Endodermal cell (in vitro differentiated cells): Measurements from ENCODE around the gene CLEC16A. TPM values are rescaled to one million over a fixed set of nuclear protein-coding genes. Genes with fewer than 3 reads are reported as not detected.

ENCODE experiments used
- DNase-seq: peaks from one replicate; pipeline ENCODE4 v3.0.0-alpha.2; 2017
- H3K27ac ChIP-seq: 2 replicates; pipeline ENCODE4 v1.5.1; 2013; ENCODE audit warnings: mild to moderate bottlenecking, low read depth, low read length, moderate library complexity
- H3K27me3 ChIP-seq: 2 replicates; pipeline ENCODE4 v1.6.1; 2013; ENCODE audit warnings: mild to moderate bottlenecking, low read length, moderate library complexity; ENCODE audit not compliant: insufficient read depth, control insufficient read depth, poor library complexity, severe bottlenecking
- H3K36me3 ChIP-seq: 2 replicates; pipeline ENCODE4 v1.7.0; 2013; ENCODE audit warnings: mild to moderate bottlenecking, low read length, moderate library complexity; ENCODE audit not compliant: control insufficient read depth, insufficient read depth
- H3K4me1 ChIP-seq: one replicate; pipeline ENCODE4 v1.7.0; 2013; ENCODE audit warnings: low read length; ENCODE audit not compliant: control insufficient read depth, insufficient read depth
- H3K4me3 ChIP-seq: 2 replicates; pipeline ENCODE4 v1.5.1; 2013; ENCODE audit warnings: mild to moderate bottlenecking, low read length, moderate library complexity
- H3K9ac ChIP-seq: 2 replicates; pipeline ENCODE4 v1.6.1; 2013; ENCODE audit warnings: mild to moderate bottlenecking, low read length, moderate library complexity; ENCODE audit not compliant: poor library complexity, severe bottlenecking; ENCODE audit errors: extremely low read depth
- H3K9me3 ChIP-seq: 2 replicates; pipeline ENCODE4 v1.6.1; 2013; ENCODE audit warnings: mild to moderate bottlenecking, low read length, moderate library complexity; ENCODE audit not compliant: control insufficient read depth
- H3K27ac Mint-ChIP-seq: 2 replicates; pipeline ENCODE4 v1.8.0; 2020; ENCODE audit warnings: mixed read lengths
- H3K27me3 Mint-ChIP-seq: 2 replicates; pipeline ENCODE4 v1.8.0; 2021; ENCODE audit warnings: mild to moderate bottlenecking, mixed read lengths; ENCODE audit not compliant: insufficient read depth
- H3K36me3 Mint-ChIP-seq: 2 replicates; pipeline ENCODE4 v1.8.0; 2020; ENCODE audit warnings: low read depth, mixed read lengths
- H3K4me1 Mint-ChIP-seq: 2 replicates; pipeline ENCODE4 v1.8.0; 2020; ENCODE audit warnings: mixed read lengths
- H3K4me3 Mint-ChIP-seq: 2 replicates; pipeline ENCODE4 v1.8.0; 2020; ENCODE audit warnings: mild to moderate bottlenecking, moderate library complexity, mixed read lengths
- H3K9me3 Mint-ChIP-seq: 2 replicates; pipeline ENCODE4 v1.8.0; 2020; ENCODE audit warnings: mild to moderate bottlenecking, mixed read lengths
- CTCF ChIP-seq: fragments of 200-600 bp; sonication (generic); conservative IDR thresholded peaks from 2 replicates; pipeline ENCODE4 v1.5.0; 2021; ENCODE audit warnings: antibody characterized with exemption, mild to moderate bottlenecking
- WGBS, 2 experiments: methylation state at CpG; one replicate each; pipeline versions ENCODE4 v1.1.5 to v1.1.7; 2013; ENCODE audit warnings: missing lambda C conversion rate in 2 of 2, mixed read lengths in 1 of 2; ENCODE audit not compliant: insufficient coverage in 1 of 2, insufficient read length in 1 of 2; 5-methylcytosine and 5-hydroxymethylcytosine counted together
- total RNA-seq, 2 donors: library from RNA; stranded (reverse); fragmentation: NEBNext Ultra II Directional in 1 of 2; extraction: Animal tissue kit (Norgen Biotek cat#: 25700) in 1 of 2; gene quantifications; 2 replicates in 1 of 2; 3 replicates in 1 of 2; pipeline ENCODE4 v1.2.1, GENCODE V29; 2021

CLEC16A gene
- total RNA-seq, 2 donors from 2014 or later = 19.5 to 28.3 TPM

GRCh38 chr16:11009027-11009755 lies 64.8 kb downstream of the CLEC16A start:
- H3K4me3 ChIP-seq = no peak overlapping the region
- H3K4me1 Mint-ChIP-seq = peaks cover 20% of the 10 kb centered on the region
- H3K27ac Mint-ChIP-seq = no peak overlapping the region

GRCh38 chr16:11010575-11011221 lies 66.3 kb downstream of the CLEC16A start:
- Mint-ChIP-seq H3K9me3 (peaks cover 15% of the 10 kb centered on the region), H3K36me3 (peaks cover 39% of the 10 kb centered on the region), H3K4me3 (no peak overlapping the region), H3K27me3 (peaks cover 56% of the 10 kb centered on the region), H3K27ac (no peak overlapping the region), H3K4me1 (peaks cover 20% of the 10 kb centered on the region)
- WGBS, 2 experiments = 91 to 97% methylated on average over 4 to 12 of the region's 12 CpGs
- TF ChIP-seq CTCF = no peak
- Histone ChIP-seq H3K27me3 (peaks cover 50% of the 10 kb centered on the region), H3K4me3 (no peak overlapping the region), H3K27ac (no peak overlapping the region), H3K36me3 (peaks cover 24% of the 10 kb centered on the region), H3K4me1 (peaks cover 11% of the 10 kb centered on the region), H3K9me3 (peaks cover 12% of the 10 kb centered on the region), H3K9ac (no peak overlapping the region)
- DNase-seq = no peak

More at GRCh38 chr16:11009027-11009755, 64.8 kb downstream of the CLEC16A start:
- Histone ChIP-seq H3K36me3 (peaks cover 30% of the 10 kb centered on the region), H3K27ac (no peak overlapping the region), H3K4me1 (peaks cover 11% of the 10 kb centered on the region), H3K27me3 (peaks cover 65% of the 10 kb centered on the region), H3K9ac (no peak overlapping the region), H3K9me3 (peaks cover 12% of the 10 kb centered on the region)
- TF ChIP-seq CTCF = no peak
- Mint-ChIP-seq H3K9me3 (peaks cover 15% of the 10 kb centered on the region), H3K27me3 (peaks cover 71% of the 10 kb centered on the region), H3K36me3 (peaks cover 53% of the 10 kb centered on the region), H3K4me3 (no peak overlapping the region)
- no peak for DNase-seq
- WGBS, 2 experiments = 68 to 79% methylated on average over 6 to 8 of the region's 8 CpGs

GRCh38 chr16:11011326-11011725 lies 67.0 kb downstream of the CLEC16A start:
- no peak for DNase-seq
- peaks cover 15% of the 10 kb centered on the region for H3K9me3 Mint-ChIP-seq
- 94% methylated on average over 1 of the region's 1 CpG; no CpG with 5 or more reads in 1 of the 2 experiments for WGBS, 2 experiments
- Histone ChIP-seq H3K4me1 (peaks cover 10% of the 10 kb centered on the region), H3K9ac (no peak overlapping the region), H3K27ac (no peak overlapping the region), H3K36me3 (peaks cover 24% of the 10 kb centered on the region), H3K9me3 (peaks cover 12% of the 10 kb centered on the region), H3K4me3 (no peak overlapping the region), H3K27me3 (peaks cover 43% of the 10 kb centered on the region)
- no peak overlapping the region for H3K4me3 Mint-ChIP-seq
- H3K27ac Mint-ChIP-seq = no peak overlapping the region
- no peak for TF ChIP-seq CTCF
- H3K36me3 Mint-ChIP-seq = peaks cover 39% of the 10 kb centered on the region
- peaks cover 18% of the 10 kb centered on the region for H3K4me1 Mint-ChIP-seq
- H3K27me3 Mint-ChIP-seq = peaks cover 50% of the 10 kb centered on the region
